ENCODE measurements around the gene TRIM33.

DNA sequence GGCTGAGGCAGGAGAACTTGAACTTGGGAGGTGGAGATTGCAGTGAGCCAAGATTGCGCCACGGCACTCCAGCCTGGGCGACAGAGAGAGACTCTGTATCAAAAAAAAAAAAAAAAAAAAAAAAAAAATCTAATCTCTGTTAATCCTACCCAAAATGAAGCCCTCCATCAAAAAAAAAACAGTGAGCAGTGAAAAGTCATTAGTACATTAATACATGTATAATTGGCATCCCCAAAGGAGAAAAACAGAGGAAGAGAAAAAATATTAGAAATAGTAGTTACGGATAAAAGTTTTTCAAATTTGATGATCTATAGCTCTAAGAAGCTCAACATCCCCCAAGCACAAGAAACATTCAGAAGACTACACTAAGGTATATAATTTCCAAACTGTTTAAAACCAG lies 71.6 kb downstream of the TRIM33 start:
- TF ChIP-seq CTCF (IDR thresholded peaks at IDR 0.05; ENCODE audit: insufficient read depth, low read length), result no peak
- no peak for TF ChIP-seq POLR2AphosphoS5 (IDR thresholded peaks at IDR 0.05; ENCODE audit: low read depth)

Measured in HL-60 (cell line).